Subcutaneous abdominal adipose tissue (tissue), 5 donors: ENCODE measurements around the gene CNTF.

Source experiments
- H3K27ac ChIP-seq: one replicate; pipeline ENCODE4 v1.7.0; 2013; ENCODE audit warnings: low read depth, mild to moderate bottlenecking, inconsistent platforms, low read length, moderate library complexity
- H3K27me3 ChIP-seq, 5 donors: one replicate each; pipeline ENCODE4 v1.7.0; 2013; ENCODE audit warnings: low read length in 5 of 5, inconsistent platforms in 1 of 5; ENCODE audit not compliant: control insufficient read depth in 5 of 5, insufficient read depth in 4 of 5
- H3K36me3 ChIP-seq, 5 donors: one replicate each; pipeline ENCODE4 v1.7.0; 2013; ENCODE audit warnings: low read length in 5 of 5; ENCODE audit not compliant: control insufficient read depth in 5 of 5, insufficient read depth in 5 of 5
- H3K4me1 ChIP-seq, 5 donors: one replicate each; pipeline ENCODE4 v1.7.0; 2013; ENCODE audit warnings: low read length in 5 of 5, mild to moderate bottlenecking in 3 of 5, moderate library complexity in 1 of 5; ENCODE audit not compliant: control insufficient read depth in 5 of 5, insufficient read depth in 5 of 5
- H3K4me3 ChIP-seq, 5 donors: one replicate each; pipeline ENCODE4 v1.7.0; 2013; ENCODE audit warnings: low read length in 5 of 5, low read depth in 1 of 5
- H3K9ac ChIP-seq, 5 donors: one replicate each; pipeline ENCODE4 v1.7.0; 2013; ENCODE audit warnings: low read length in 5 of 5, mild to moderate bottlenecking in 4 of 5, moderate library complexity in 3 of 5
- H3K9me3 ChIP-seq, 5 donors: one replicate each; pipeline ENCODE4 v1.7.0; 2013; ENCODE audit warnings: low read length in 5 of 5; ENCODE audit not compliant: control insufficient read depth in 5 of 5
- donor health status: healthy.
- donor health status: healthy.
- donor health status: healthy.
- donor health status: healthy.
- donor health status: healthy.

CNTF gene

GRCh38 chr11:58654079-58654907 lies 31.8 kb downstream of the CNTF start:
- no peak overlapping the region for H3K4me3 ChIP-seq
- peaks cover 0 to 2% (median 0%) of the 10 kb centered on the region in 5 donors for H3K9me3 ChIP-seq
- H3K36me3 ChIP-seq = no peaks in the 10 kb centered on the region
- H3K27ac ChIP-seq = no peak overlapping the region
- H3K27me3 ChIP-seq = no peaks in the 10 kb centered on the region
- no peak overlapping the region for H3K9ac ChIP-seq
- H3K4me1 ChIP-seq = peaks cover 0 to 4% (median 3%) of the 10 kb centered on the region in 5 donors

- Histone ChIP-seq H3K9me3 (peaks cover 0 to 2% (median 0%) of the 10 kb centered on the region in 5 donors), H3K4me1 (peaks cover 0 to 4% (median 3%) of the 10 kb centered on the region in 5 donors), H3K36me3 (no peaks in the 10 kb centered on the region), H3K9ac (no peak overlapping the region), H3K27ac (no peak overlapping the region), H3K27me3 (no peaks in the 10 kb centered on the region), H3K4me3 (no peak overlapping the region)
Measured at GRCh38 chr11:58654908-58655296, 32.4 kb downstream of the CNTF start.

- Histone ChIP-seq H3K36me3 (no peaks in the 10 kb centered on the region), H3K27ac (no peak overlapping the region), H3K27me3 (no peaks in the 10 kb centered on the region), H3K9me3 (no peaks in the 10 kb centered on the region), H3K4me1 (peaks cover 0 to 4% (median 3%) of the 10 kb centered on the region in 5 donors), H3K9ac (no peak overlapping the region), H3K4me3 (no peak overlapping the region)
Measured at GRCh38 chr11:58656348-58656747, 33.9 kb downstream of the CNTF start.

GRCh38 chr11:58658623-58659022 lies 36.2 kb downstream of the CNTF start:
- Histone ChIP-seq H3K27me3 (no peaks in the 10 kb centered on the region), H3K9ac (no peak overlapping the region), H3K4me1 (peaks cover 0 to 4% (median 3%) of the 10 kb centered on the region in 5 donors), H3K27ac (no peak overlapping the region), H3K36me3 (no peaks in the 10 kb centered on the region), H3K4me3 (no peak overlapping the region), H3K9me3 (no peaks in the 10 kb centered on the region)

GRCh38 chr11:58659404-58659803 lies 36.9 kb downstream of the CNTF start:
- H3K4me1 ChIP-seq = peaks cover 0 to under 1% (median 0%) of the 10 kb centered on the region in 5 donors
- H3K27me3 ChIP-seq = no peaks in the 10 kb centered on the region
- no peak overlapping the region for H3K27ac ChIP-seq
- H3K4me3 ChIP-seq = no peak overlapping the region
- no peaks in the 10 kb centered on the region for H3K9me3 ChIP-seq
- no peaks in the 10 kb centered on the region for H3K36me3 ChIP-seq
- H3K9ac ChIP-seq = no peak overlapping the region

GRCh38 chr11:58659910-58660570 lies 37.6 kb downstream of the CNTF start:
- no peaks in the 10 kb centered on the region for H3K36me3 ChIP-seq
- H3K4me3 ChIP-seq = no peak overlapping the region
- no peaks in the 10 kb centered on the region for H3K27me3 ChIP-seq
- H3K9ac ChIP-seq = no peak overlapping the region
- H3K27ac ChIP-seq = no peak overlapping the region
- no peaks in the 10 kb centered on the region for H3K9me3 ChIP-seq
- H3K4me1 ChIP-seq = no peaks in the 10 kb centered on the region

GRCh38 chr11:58671983-58672633 lies 49.6 kb downstream of the CNTF start:
- H3K9ac ChIP-seq = no peak overlapping the region
- no peaks in the 10 kb centered on the region for H3K9me3 ChIP-seq
- H3K27ac ChIP-seq = no peak overlapping the region
- peaks cover 0 to under 1% (median 0%) of the 10 kb centered on the region in 5 donors for H3K36me3 ChIP-seq
- no peaks in the 10 kb centered on the region for H3K27me3 ChIP-seq
- H3K4me1 ChIP-seq = peaks cover 0 to 10% (median 3%) of the 10 kb centered on the region in 5 donors
- H3K4me3 ChIP-seq = no peak overlapping the region

- no peak overlapping the region for H3K27ac ChIP-seq
- H3K4me3 ChIP-seq = no peak overlapping the region
- no peaks in the 10 kb centered on the region for H3K36me3 ChIP-seq
- no peaks in the 10 kb centered on the region for H3K9me3 ChIP-seq
- H3K4me1 ChIP-seq = peaks cover 0 to 12% (median 5%) of the 10 kb centered on the region in 5 donors
- no peak overlapping the region for H3K9ac ChIP-seq
- H3K27me3 ChIP-seq = no peaks in the 10 kb centered on the region
Measured at GRCh38 chr11:58674609-58675008, 52.1 kb downstream of the CNTF start.
